NOMO-1 treated with DMSO at 0.1 percent for 48 hours (cell line): ENCODE data around the gene SLC28A3.

ENCODE experiments used
- DNase-seq: peaks from one replicate; lab custom pipeline; 2025; ENCODE audit not compliant: unreplicated experiment; lab: John Stamatoyannopoulos, UW

SLC28A3 gene

DNA sequence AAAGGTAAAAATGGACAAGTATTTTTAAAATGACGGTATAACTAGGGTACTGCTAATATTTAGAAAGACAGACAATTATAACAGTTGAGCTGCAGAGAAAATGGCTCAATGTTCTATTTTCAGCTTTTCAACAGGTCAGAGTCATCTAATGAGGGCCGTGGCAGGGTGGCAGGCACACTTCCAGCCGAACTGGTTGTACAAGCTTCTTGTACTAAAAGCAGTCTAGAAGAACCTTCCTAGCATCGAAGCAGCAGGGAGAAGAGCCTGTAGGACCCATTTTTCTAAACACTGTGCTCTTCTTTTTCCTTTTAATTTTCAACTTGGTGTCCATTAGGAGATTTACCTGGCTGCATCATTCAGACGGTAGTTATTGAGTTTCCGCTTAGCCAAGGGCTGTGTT is 85.6 kb downstream of the SLC28A3 start:
- DNase-seq = no peak

DNA sequence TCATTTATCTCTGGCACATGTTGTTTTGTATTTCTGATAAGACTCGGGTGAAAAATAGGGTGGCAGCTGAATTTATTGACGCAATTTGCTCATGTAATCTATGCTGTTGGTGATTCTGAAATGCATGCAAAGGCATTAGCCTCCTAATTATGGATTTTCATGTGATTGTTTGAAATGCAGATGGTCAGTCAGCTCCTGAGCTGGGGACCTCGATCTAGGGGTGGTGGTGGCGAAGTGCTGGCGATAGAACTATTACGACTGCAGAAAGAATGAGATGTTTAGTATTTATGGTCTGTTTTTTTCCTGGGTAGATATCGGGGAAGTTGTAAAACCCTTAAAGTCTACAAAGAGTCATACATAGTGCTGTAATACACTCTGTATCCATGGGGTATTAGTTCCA is 88.6 kb downstream of the SLC28A3 start:
- DNase-seq = no peak

DNA sequence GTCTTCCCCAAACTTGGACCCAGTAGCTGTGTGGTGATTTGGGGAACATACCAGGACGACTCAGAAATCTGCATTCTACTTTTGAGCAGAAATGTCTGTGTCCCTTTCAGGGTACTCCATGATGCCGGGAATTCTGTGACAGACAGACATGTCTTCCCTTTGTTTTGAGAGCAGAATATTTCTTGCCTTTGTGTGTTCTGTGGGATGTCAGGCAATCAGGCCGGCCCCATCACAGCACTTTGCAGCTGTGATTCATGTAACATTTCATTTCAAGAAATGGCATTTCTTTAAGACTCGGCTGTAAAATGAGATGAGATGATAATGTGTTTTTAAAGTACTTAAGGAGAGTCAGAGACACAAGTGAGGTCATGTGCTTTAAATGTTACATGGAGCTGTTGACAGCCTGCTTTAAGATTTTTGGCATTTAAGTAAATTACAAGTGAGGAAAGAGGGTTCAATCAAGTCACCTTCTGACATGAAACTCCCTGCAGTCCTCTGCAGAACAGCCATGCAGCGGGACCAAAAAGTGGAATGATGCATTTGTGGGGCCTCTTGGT is 98.7 kb downstream of the SLC28A3 start:
- no peak for DNase-seq

DNA sequence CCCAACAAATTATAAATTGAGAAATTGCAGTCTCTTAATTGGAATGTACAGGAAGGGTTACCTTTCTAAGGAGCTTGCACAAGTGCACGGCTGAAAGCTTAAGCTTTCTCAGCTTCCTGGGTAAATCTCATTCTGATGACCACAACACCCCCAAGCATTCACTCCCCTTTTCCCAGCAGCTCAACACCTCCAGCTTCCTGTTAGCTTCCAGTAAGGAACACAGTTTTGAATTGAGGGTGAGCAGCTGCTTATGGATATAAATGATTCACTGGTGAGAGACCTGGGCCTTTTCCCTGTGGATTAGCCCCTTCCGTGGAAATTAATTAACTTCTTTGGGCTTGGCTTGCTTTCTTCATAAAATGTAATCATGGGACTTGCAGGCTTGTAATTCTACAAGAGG is 101.2 kb downstream of the SLC28A3 start:
- DNase-seq = no peak

- no peak for DNase-seq
Observed at GRCh38 chr9:84238652-84239051, 101.9 kb downstream of the SLC28A3 start.

GRCh38 chr9:84235511-84235910 is 105.0 kb downstream of the SLC28A3 start:
- no peak for DNase-seq

- DNase-seq = no peak
Observed at GRCh38 chr9:84230355-84231145, 110.0 kb downstream of the SLC28A3 start.

DNA sequence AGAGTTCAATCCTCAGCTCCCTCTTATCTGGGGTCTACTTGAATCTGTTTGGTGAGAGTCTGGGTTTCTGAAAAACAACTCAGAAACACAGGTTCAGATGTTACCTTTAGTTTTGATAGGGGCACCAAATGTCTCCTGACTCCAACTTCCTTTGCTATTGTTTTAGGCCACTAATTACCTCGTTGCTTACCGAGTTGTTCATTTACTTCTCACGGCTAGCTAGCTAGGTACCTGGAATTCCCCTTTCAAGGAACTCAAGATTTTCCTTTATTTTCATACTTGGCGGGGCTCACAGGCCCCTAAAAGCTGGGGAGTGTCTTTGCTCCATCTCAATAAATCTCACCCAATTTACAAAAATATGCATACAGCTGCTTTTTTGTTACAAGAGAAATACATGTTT is 111.4 kb downstream of the SLC28A3 start:
- DNase-seq = no peak

DNA sequence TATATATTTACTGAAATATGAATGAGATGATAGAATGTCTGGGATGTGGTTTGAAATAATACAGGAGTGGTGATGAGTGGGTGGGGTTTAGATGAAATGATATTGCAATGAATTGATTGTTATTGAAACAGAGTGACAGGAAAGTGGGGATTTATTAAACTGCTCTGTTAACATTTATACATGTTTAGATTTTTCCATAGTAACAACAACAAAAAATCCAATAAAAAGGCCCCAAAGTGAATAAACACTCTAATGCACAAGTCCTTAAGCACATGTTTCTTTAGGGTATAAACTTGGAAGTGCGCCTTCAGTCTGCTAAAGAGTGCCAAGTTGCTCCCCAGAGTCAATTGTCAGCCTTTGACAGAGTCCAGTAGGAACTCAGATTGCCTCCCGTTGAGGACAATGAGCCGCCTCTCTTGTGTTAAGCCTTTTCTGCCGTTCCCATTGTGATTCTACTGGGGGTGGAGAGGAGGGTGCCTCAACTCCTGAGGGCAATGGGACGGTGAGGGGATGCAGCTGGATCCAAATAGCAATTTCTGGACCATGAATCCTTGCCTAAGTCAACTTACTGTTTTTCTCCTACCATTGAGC is 112.3 kb downstream of the SLC28A3 start:
- DNase-seq = no peak

DNA sequence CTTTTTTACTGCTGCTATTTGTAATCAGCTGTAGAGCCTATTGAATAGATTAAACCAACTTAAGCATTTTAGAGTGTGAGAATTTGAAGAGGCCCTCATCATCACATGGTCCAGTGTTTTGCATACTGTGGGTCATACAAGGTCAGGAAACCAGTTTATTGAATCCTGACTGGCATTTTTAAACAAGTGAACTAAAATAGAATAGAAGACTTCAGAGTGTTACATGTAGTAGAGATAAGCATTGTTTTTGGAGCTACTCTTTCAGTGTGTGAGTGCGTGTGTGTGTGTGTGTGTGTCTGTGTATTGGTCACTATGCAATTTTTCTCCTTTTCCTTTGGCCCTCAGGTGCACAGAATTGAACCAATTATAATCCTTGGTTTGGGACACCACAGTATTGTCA is 114.4 kb downstream of the SLC28A3 start:
- DNase-seq = no peak
